HFFc6 (cell line): ENCODE results near the gene URB1. TPM values are rescaled to one million over a fixed set of nuclear protein-coding genes. Genes with fewer than 3 reads are reported as not detected.
"Not testable (repeated sequence)": the region's sequence is repeated elsewhere in the genome, so short reads cannot be mapped to it uniquely, and the experiment has no call there.

Source experiments
- DNase-seq: peaks from one replicate; pipeline ENCODE4 v3.0.0-alpha.2; 2018
- H3K27ac Mint-ChIP-seq: 2 replicates; pipeline ENCODE4 v1.8.0; 2020; ENCODE audit warnings: mild to moderate bottlenecking, mixed read lengths
- H3K27me3 Mint-ChIP-seq: 2 replicates; pipeline ENCODE4 v1.8.0; 2021; ENCODE audit warnings: mild to moderate bottlenecking, moderate library complexity, mixed read lengths; ENCODE audit not compliant: insufficient read depth
- H3K36me3 Mint-ChIP-seq: 2 replicates; pipeline ENCODE4 v1.8.0; 2021; ENCODE audit warnings: low read depth, mixed read lengths
- H3K4me1 Mint-ChIP-seq: 2 replicates; pipeline ENCODE4 v1.8.0; 2020; ENCODE audit warnings: low read depth, mixed read lengths
- H3K4me3 Mint-ChIP-seq: 2 replicates; pipeline ENCODE4 v1.8.0; 2020; ENCODE audit warnings: mild to moderate bottlenecking, moderate library complexity, mixed read lengths
- H3K9me3 Mint-ChIP-seq: 2 replicates; pipeline ENCODE4 v1.8.0; 2020; ENCODE audit warnings: mild to moderate bottlenecking, mixed read lengths
- CTCF ChIP-seq: fragments of 200-600 bp; sonication (generic); IDR thresholded peaks from 2 replicates; pipeline ENCODE4 v1.5.0; 2021; ENCODE audit warnings: antibody characterized with exemption, mild to moderate bottlenecking
- long read RNA-seq: library from polyadenylated mRNA; unstranded; transcript quantifications from one replicate; pipeline ENCODE4 v2.0.0, GENCODE V29; 2019
- total RNA-seq, 6 experiments: library from RNA; stranded (reverse); fragmentation: NEBNext Ultra II Directional; extraction: Animal tissue kit (Norgen Biotek cat#: 25700); gene quantifications; 2 replicates in 1 of 6; 3 replicates in 5 of 6; pipeline ENCODE4 v1.2.3, GENCODE V29; 2021

URB1 gene
- total RNA-seq = 10 to 100 TPM; 18.4 to 27.0 (median 22.4) TPM
- long read RNA-seq, full-length matches to known transcripts = 1 of 15 reads
- long read RNA-seq, partial matches to known transcripts = 10 of 15 reads
- long read RNA-seq, other reads (novel, unspliced or antisense) = 4 of 15 reads

GRCh38 chr21:32392880-32393676, at the start of gene URB1:
Gene URB1, minus strand, starts transcription at chr21:32393012. Its CDS starts 102 bp downstream, at chr21:32392910.
- peaks cover 22% of the 10 kb centered on the region for H3K36me3 Mint-ChIP-seq
- H3K4me3 Mint-ChIP-seq = peak within 1 kb of the TSS; percentile 95
- peaks cover 47% of the 10 kb centered on the region for H3K4me1 Mint-ChIP-seq
- peak; percentile 77 for DNase-seq
- H3K27ac Mint-ChIP-seq = peak within 1 kb of the TSS; percentile 95
- peak; percentile 28; the same call in 1 of the 2 replicates for TF ChIP-seq CTCF
- no peaks in the 10 kb centered on the region; the same call in 1 of the 2 replicates for H3K9me3 Mint-ChIP-seq
- peaks cover 4% of the 10 kb centered on the region; the same call in 1 of the 2 replicates for H3K27me3 Mint-ChIP-seq

GRCh38 chr21:32437729-32438128, 44.9 kb upstream of the URB1 start:
- H3K4me1 Mint-ChIP-seq = no peaks in the 10 kb centered on the region
- no peaks in the 10 kb centered on the region for H3K9me3 Mint-ChIP-seq
- no peaks in the 10 kb centered on the region; the same call in 1 of the 2 replicates for H3K36me3 Mint-ChIP-seq
- H3K27me3 Mint-ChIP-seq = peaks cover 15% of the 10 kb centered on the region
- H3K4me3 Mint-ChIP-seq = no peak overlapping the region
- TF ChIP-seq CTCF = no peak
- no peak overlapping the region for H3K27ac Mint-ChIP-seq
- DNase-seq = no peak

- H3K36me3 Mint-ChIP-seq, H3K4me3 Mint-ChIP-seq, H3K27ac Mint-ChIP-seq, DNase-seq, H3K4me1 Mint-ChIP-seq, H3K9me3 Mint-ChIP-seq, H3K27me3 Mint-ChIP-seq: not testable (repeated sequence)
Measured at GRCh38 chr21:32432982-32433660, 40.3 kb upstream of the URB1 start.

- no peak for DNase-seq
- Mint-ChIP-seq H3K27me3 (peaks cover 6% of the 10 kb centered on the region), H3K4me1 (peaks cover 44% of the 10 kb centered on the region), H3K9me3 (no peaks in the 10 kb centered on the region; the same call in 1 of the 2 replicates), H3K27ac (peak overlapping the region; percentile 33), H3K36me3 (peaks cover 8% of the 10 kb centered on the region; the same call in 1 of the 2 replicates), H3K4me3 (no peak overlapping the region; the same call in 1 of the 2 replicates)
- TF ChIP-seq CTCF = no peak
Measured at GRCh38 chr21:32427958-32428623, 35.3 kb upstream of the URB1 start.

- Mint-ChIP-seq H3K27me3 (peaks cover 2% of the 10 kb centered on the region), H3K4me3 (peak overlapping the region; percentile 46; the same call in 1 of the 2 replicates), H3K4me1 (peaks cover 55% of the 10 kb centered on the region), H3K27ac (peak overlapping the region; percentile 77; the same call in 1 of the 2 replicates), H3K9me3 (peaks cover 5% of the 10 kb centered on the region), H3K36me3 (peaks cover 14% of the 10 kb centered on the region)
- DNase-seq = no peak
- no peak for TF ChIP-seq CTCF
Measured at GRCh38 chr21:32426592-32427051, 33.8 kb upstream of the URB1 start.
